Transverse colon (tissue), 4 donors: ENCODE data around the gene KRT12. TPM values are rescaled to one million over a fixed set of nuclear protein-coding genes. Genes with fewer than 3 reads are reported as not detected.

Source experiments
- DNase-seq: peaks from one replicate; pipeline ENCODE4 v3.0.0-alpha.2; 2019
- H3K27ac ChIP-seq, 4 donors: fragments of 200-600 bp; sonication (generic); 2 replicates each; pipeline ENCODE4 v1.5.1; 2016 to 2018; ENCODE audit warnings: inconsistent platforms in 4 of 4
- H3K27me3 ChIP-seq: fragments of 200-600 bp; sonication (generic); 2 replicates; pipeline ENCODE4 v1.5.1; 2017; ENCODE audit warnings: inconsistent platforms
- H3K36me3 ChIP-seq, 4 donors: fragments of 200-600 bp; sonication (generic); 2 replicates each; pipeline ENCODE4 v1.5.1; 2017 to 2019; ENCODE audit warnings: inconsistent platforms in 4 of 4
- H3K4me1 ChIP-seq, 4 donors: fragments of 200-600 bp; sonication (generic); 2 replicates each; pipeline ENCODE4 v1.5.1; 2017 to 2020; ENCODE audit warnings: inconsistent platforms in 4 of 4
- H3K4me3 ChIP-seq, 4 donors: fragments of 200-600 bp; sonication (generic); 1 replicate in 1 of 4; 2 replicates in 3 of 4; pipeline versions ENCODE4 v1.5.1 to v1.6.1; 2017 to 2019; ENCODE audit warnings: inconsistent platforms in 4 of 4
- H3K9me3 ChIP-seq, 2 donors: fragments of 200-600 bp; sonication (generic); 2 replicates each; pipeline ENCODE4 v1.5.1; 2017 to 2019; ENCODE audit warnings: inconsistent platforms in 2 of 2
- EP300 ChIP-seq: sonication (generic); formaldehyde crosslinking; IDR thresholded peaks from one replicate; pipeline ENCODE4 v1.6.1; 2017; ENCODE audit warnings: antibody characterized with exemption, low read depth
- POLR2A ChIP-seq: fragments of 450-650 bp; IDR thresholded peaks from one replicate; pipeline ENCODE4 v1.6.1; 2016; ENCODE audit warnings: antibody characterized with exemption, mild to moderate bottlenecking, moderate library complexity
- POLR2AphosphoS5 ChIP-seq, 3 donors: sonication (generic); formaldehyde crosslinking; IDR thresholded peaks; one replicate each; pipeline ENCODE4 v1.6.1; 2016; ENCODE audit warnings: antibody characterized with exemption in 3 of 3
- WGBS, 2 donors: methylation state at CpG; one replicate each; pipeline ENCODE4 v1.1.5; 2018; ENCODE audit warnings: low coverage in 1 of 2; 5-methylcytosine and 5-hydroxymethylcytosine counted together
- in situ Hi-C, 4 donors: fragments of 200-750 bp; cut with MboI; loops; one replicate each; pipeline versions ENCODE4 v1.15.0 to v1.15.1; 2017; ENCODE audit warnings: low sequenced_read_pairs in 3 of 4, low pct_ligation_motif_present in 1 of 4, low pct_unique_long_range_greater_than_20kb in 1 of 4
- intact Hi-C: fragments of 100-400 bp; cut with DNase I; formaldehyde crosslinking; loops from one replicate; pipeline ENCODE4 v1.15.1; 2023; ENCODE audit warnings: low total_unique reads
- total RNA-seq, 4 donors: library from RNA; depleted of rRNA; stranded (reverse); fragments of >200 nt; gene quantifications; one replicate each; pipeline ENCODE4 v1.1.0, GENCODE V29; 2016
- TF ChIP-seq, protein P1 (sequence below), 5 experiments: fragments of 200-600 bp in 3 of 5; fragments of 450-650 bp in 2 of 5; sonication (generic) in 3 of 5; IDR thresholded peaks; 1 replicate in 2 of 5; 2 replicates in 3 of 5; pipeline ENCODE4 v1.5.1; 2016 to 2017; ENCODE audit warnings: antibody characterized with exemption in 5 of 5, inconsistent platforms in 3 of 5, mild to moderate bottlenecking in 2 of 5, moderate library complexity in 1 of 5

Gene KRT12
- total RNA-seq, 4 donors from 2014 or later = 0.40 to 20.0 (median 3.8) TPM; not detected in 1

DNA sequence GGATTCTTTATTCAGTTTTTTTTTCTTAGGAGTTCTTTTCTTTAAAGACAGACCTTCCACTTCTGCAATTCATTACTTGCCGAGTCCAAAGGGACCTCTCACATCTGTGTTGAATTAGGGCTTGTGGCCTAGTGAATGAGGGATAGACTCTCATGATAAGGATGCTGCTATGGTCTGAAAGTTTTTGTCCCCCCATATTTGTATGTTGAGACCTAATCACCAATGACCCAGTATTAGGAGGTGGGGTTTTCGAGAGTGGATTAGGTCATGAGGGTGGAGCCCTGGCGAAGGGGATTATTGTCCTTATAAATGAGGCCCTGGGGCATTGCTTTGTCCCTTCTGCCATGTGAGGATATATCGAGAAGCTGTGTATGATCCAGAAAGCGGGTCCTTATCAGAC lies 9.5 kb downstream of the KRT12 start:
- no peak for TF ChIP-seq EP300
- no peak for TF ChIP-seq POLR2AphosphoS5 (IDR thresholded peaks at IDR 0.05)
- no peak for TF ChIP-seq POLR2A
- TF ChIP-seq, protein P1, sequence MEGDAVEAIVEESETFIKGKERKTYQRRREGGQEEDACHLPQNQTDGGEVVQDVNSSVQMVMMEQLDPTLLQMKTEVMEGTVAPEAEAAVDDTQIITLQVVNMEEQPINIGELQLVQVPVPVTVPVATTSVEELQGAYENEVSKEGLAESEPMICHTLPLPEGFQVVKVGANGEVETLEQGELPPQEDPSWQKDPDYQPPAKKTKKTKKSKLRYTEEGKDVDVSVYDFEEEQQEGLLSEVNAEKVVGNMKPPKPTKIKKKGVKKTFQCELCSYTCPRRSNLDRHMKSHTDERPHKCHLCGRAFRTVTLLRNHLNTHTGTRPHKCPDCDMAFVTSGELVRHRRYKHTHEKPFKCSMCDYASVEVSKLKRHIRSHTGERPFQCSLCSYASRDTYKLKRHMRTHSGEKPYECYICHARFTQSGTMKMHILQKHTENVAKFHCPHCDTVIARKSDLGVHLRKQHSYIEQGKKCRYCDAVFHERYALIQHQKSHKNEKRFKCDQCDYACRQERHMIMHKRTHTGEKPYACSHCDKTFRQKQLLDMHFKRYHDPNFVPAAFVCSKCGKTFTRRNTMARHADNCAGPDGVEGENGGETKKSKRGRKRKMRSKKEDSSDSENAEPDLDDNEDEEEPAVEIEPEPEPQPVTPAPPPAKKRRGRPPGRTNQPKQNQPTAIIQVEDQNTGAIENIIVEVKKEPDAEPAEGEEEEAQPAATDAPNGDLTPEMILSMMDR (IDR thresholded peaks at IDR 0.05) = no peak
- intact Hi-C loops (no loop called here), in situ Hi-C loops (no loop called here)
- Histone ChIP-seq H3K27me3 (no peaks in the 10 kb centered on the region), H3K36me3 (no peaks in the 10 kb centered on the region), H3K4me3 (no peak overlapping the region), H3K9me3 (no peaks in the 10 kb centered on the region), H3K27ac (no peak overlapping the region), H3K4me1 (peaks cover 0 to 27% (median 10%) of the 10 kb centered on the region in 4 donors)
- DNase-seq = no peak
- WGBS, 2 donors = 33 to 74% methylated on average over 1 to 5 of the region's 5 CpGs

DNA sequence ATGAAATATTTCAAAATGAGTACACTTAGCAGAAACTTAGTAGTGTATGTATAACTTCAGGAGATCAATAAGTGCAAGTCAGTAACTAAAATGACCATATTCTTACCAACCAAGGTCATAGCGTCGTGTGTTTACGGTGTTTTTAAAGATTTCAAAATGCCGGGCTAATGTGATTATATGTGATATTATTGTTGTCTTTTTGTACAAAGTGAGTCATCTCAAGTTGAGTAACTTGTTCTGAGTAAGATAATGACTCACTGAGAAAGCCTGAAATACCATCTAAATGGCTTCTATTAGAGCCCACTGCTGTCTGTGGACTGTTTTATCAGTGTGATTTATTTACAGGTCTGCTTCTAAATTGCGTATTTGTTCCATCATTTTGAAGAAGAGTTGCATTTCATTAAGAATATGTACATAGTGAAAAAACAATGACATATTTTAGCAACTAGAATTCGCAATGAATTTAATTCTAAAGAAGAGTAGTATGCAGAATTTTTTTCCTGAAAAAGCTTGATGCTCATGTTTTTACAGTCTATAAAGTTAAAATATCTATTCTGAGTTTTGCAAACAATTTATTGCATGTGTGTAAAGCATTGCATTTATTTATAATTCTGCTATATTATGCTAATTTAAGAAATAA lies 12.7 kb downstream of the KRT12 start:
- Histone ChIP-seq H3K27me3 (peaks cover 9% of the 10 kb centered on the region), H3K27ac (no peak overlapping the region), H3K9me3 (no peaks in the 10 kb centered on the region), H3K36me3 (no peaks in the 10 kb centered on the region), H3K4me3 (no peak overlapping the region), H3K4me1 (peaks cover 0 to 21% (median 9%) of the 10 kb centered on the region in 4 donors)
- WGBS, 2 donors = 50 to 67% methylated on average over 6 of the region's 6 CpGs
- intact Hi-C loops = no loop called here
- TF ChIP-seq, protein P1 (IDR thresholded peaks at IDR 0.05) = no peak
- TF ChIP-seq POLR2AphosphoS5 (IDR thresholded peaks at IDR 0.05) = peak in 1 of 3 donors; percentile 29
- no peak for DNase-seq
- in situ Hi-C loops = no loop called here

DNA sequence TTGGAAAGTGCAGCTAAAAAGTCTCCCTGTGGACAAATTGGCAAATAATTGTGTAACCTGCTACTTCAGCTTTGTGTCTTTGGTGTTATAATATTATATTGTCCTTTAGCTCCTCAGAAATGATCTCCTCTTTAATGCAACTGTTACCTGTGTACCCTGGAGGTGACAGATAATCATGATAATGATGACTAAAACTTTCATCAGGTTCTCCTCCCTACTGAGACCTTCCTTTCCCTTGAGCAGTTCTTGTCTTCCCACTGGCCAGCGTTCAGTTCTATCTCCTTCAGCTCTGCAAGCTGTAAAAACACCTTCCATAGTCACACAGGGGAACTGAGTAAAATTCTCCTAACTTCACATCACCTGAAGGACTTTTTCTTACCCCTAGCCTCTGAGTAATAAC lies 14.7 kb downstream of the KRT12 start:
- peaks cover 0 to 13% (median 6%) of the 10 kb centered on the region in 4 donors for H3K4me1 ChIP-seq
- no peak for TF ChIP-seq POLR2AphosphoS5 (IDR thresholded peaks at IDR 0.05)
- TF ChIP-seq, protein P1 (IDR thresholded peaks at IDR 0.05) = no peak
- TF ChIP-seq POLR2A = no peak
- TF ChIP-seq EP300 = no peak
- WGBS, 2 donors = 65 to 88% methylated on average over 1 of the region's 1 CpG
- no peak for DNase-seq
- in situ Hi-C loops (no loop called here), intact Hi-C loops (no loop called here)
- H3K9me3 ChIP-seq = no peaks in the 10 kb centered on the region
- peaks cover 9% of the 10 kb centered on the region for H3K27me3 ChIP-seq
- no peak overlapping the region for H3K27ac ChIP-seq
- no peak overlapping the region for H3K4me3 ChIP-seq
- H3K36me3 ChIP-seq = no peaks in the 10 kb centered on the region

DNA sequence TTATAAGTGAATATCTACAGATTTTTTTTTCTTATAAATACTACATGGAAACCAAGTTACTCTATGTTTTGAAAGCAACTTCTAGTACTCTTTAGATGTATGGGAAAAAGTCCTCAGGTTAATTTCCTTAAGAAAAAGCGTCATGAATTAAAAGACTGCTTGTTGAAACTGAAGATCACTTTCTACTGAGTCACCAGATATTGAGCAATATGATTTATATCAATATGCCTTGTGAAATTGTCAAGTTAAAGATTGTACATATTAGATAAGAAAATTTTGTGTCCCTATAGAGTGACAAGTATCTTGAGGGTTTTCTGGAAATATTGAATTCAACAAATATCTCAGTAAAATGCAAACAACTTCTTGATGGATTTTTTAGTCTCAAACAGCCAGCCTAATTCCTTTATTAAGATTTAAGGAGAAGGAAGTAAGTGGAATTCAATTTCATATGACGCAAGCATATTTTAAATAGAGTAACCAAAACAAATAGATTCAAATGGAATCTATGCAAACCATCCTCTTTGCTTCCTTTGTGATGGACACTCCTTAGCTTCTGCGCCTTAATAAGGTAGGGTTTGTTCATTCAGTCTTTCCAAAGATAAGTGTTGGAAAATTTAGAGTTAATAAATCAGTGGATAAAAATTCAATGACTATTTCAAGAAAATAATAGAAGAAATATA lies 16.6 kb downstream of the KRT12 start:
- Histone ChIP-seq H3K27me3 (peaks cover 11% of the 10 kb centered on the region), H3K4me3 (no peak overlapping the region), H3K27ac (no peak overlapping the region), H3K4me1 (peaks cover 0 to 8% (median 3%) of the 10 kb centered on the region in 4 donors), H3K36me3 (no peaks in the 10 kb centered on the region), H3K9me3 (no peaks in the 10 kb centered on the region)
- in situ Hi-C loops = no loop called here
- intact Hi-C loops = no loop called here
- TF ChIP-seq POLR2A (no peak), EP300 (no peak), POLR2AphosphoS5 (IDR thresholded peaks at IDR 0.05) (no peak)
- TF ChIP-seq, protein P1 (IDR thresholded peaks at IDR 0.05) = no peak
- WGBS, 2 donors = 82 to 85% methylated on average over 3 of the region's 3 CpGs
- DNase-seq = no peak
